Measurements from ENCODE around the gene STRN. TPM values are rescaled to one million over a fixed set of nuclear protein-coding genes. Genes with fewer than 3 reads are reported as not detected.

STRN gene
- total and polyA plus RNA-seq, 2 of the 13 experiments (the other 11 are each of a cell fraction or from before 2014, with no cell fraction given) = 10.4 to 19.3 TPM

DNA sequence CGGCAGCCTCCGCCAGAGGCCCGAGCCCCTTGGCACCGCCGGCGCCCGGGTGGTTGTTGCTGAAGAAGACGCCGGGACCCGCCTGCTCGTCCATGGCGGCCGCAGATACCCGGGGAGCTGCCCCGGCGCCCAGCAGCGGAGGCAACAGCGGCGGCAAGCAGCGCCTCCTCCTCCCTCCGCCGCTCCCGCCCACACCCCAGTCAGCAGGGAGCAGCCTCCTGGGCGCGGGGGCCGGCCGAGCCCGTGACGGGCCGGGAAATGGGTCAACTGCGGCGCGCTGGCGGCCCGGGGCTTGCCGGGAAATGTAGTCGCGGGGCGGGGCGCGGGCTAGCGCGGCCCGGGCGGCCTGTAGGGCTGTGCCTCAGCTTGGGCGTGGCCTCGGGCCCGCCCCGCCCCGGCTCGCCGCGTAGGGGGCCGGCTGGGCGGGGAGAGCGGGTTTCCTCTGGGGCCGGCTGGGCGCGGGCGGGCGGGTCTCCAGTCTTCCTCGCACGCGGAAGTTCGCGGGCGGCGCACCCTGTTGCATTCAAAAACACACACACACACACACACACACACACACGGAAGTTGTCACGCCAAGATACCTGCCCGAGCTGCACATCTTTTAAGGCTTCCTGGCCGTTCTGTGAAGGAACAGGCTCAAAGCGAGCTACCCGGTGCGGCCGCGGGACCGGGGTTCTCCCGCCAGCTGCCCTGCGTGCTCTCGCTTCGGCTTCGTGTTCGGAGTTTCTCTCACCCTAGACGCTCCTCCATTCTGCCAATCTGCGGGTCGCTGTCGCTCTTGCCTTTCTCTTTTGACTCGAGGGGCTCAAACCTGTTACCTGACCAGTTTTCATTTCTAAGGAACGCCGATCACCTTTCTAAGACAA lies at the start of gene STRN (continued):
- TF ChIP-seq, protein P1, sequence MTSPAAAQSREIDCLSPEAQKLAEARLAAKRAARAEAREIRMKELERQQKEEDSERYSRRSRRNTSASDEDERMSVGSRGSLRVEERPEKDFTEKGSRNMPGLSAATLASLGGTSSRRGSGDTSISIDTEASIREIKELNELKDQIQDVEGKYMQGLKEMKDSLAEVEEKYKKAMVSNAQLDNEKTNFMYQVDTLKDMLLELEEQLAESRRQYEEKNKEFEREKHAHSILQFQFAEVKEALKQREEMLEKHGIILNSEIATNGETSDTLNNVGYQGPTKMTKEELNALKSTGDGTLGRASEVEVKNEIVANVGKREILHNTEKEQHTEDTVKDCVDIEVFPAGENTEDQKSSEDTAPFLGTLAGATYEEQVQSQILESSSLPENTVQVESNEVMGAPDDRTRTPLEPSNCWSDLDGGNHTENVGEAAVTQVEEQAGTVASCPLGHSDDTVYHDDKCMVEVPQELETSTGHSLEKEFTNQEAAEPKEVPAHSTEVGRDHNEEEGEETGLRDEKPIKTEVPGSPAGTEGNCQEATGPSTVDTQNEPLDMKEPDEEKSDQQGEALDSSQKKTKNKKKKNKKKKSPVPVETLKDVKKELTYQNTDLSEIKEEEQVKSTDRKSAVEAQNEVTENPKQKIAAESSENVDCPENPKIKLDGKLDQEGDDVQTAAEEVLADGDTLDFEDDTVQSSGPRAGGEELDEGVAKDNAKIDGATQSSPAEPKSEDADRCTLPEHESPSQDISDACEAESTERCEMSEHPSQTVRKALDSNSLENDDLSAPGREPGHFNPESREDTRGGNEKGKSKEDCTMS (CRISPR knock-in tag; conservative IDR thresholded peaks at IDR 0.05) = no peak
- TF ChIP-seq ZNF441 (CRISPR knock-in tag; IDR thresholded peaks at IDR 0.05; ENCODE audit: borderline replicate concordance) (no peak), RELA (CRISPR knock-in tag; IDR thresholded peaks at IDR 0.05) (no peak), POGZ (CRISPR knock-in tag; IDR thresholded peaks at IDR 0.05) (peak; percentile 47), SPEN (CRISPR knock-in tag; IDR thresholded peaks at IDR 0.05; ENCODE audit: low read depth) (peak; percentile 78), IKZF4 (CRISPR knock-in tag; IDR thresholded peaks at IDR 0.05; ENCODE audit: borderline replicate concordance, low read depth, not compliant biosample characterization) (no peak), RNF2 (conservative IDR thresholded peaks at IDR 0.05; ENCODE audit: low read depth) (peak; percentile 83; the same call in 1 of the 2 replicates), CENPT (CRISPR knock-in tag; IDR thresholded peaks at IDR 0.05; ENCODE audit: low read depth) (peak; percentile 79; the same call in 1 of the 2 replicates), ZFX (CRISPR knock-in tag; IDR thresholded peaks at IDR 0.05; ENCODE audit: low read depth) (peak; percentile 94), ZEB1 (IDR thresholded peaks at IDR 0.05; ENCODE audit: insufficient replicate concordance, low read depth) (peak; percentile 61), NCOR1 (IDR thresholded peaks at IDR 0.05; ENCODE audit: borderline replicate concordance, low read length) (no peak), ZNF737 (CRISPR knock-in tag; IDR thresholded peaks at IDR 0.05; ENCODE audit: borderline replicate concordance) (no peak), ZSCAN30 (CRISPR knock-in tag; IDR thresholded peaks at IDR 0.05) (no peak), ZNF121 (CRISPR knock-in tag; IDR thresholded peaks at IDR 0.05) (no peak; the same call in 1 of the 2 replicates), ZNF768 (CRISPR knock-in tag; IDR thresholded peaks at IDR 0.05) (peak; percentile 66; the same call in 1 of the 2 replicates), ZNF652 (CRISPR knock-in tag; IDR thresholded peaks at IDR 0.05; ENCODE audit: borderline replicate concordance, low read depth) (no peak)
- TF ChIP-seq, protein P2, sequence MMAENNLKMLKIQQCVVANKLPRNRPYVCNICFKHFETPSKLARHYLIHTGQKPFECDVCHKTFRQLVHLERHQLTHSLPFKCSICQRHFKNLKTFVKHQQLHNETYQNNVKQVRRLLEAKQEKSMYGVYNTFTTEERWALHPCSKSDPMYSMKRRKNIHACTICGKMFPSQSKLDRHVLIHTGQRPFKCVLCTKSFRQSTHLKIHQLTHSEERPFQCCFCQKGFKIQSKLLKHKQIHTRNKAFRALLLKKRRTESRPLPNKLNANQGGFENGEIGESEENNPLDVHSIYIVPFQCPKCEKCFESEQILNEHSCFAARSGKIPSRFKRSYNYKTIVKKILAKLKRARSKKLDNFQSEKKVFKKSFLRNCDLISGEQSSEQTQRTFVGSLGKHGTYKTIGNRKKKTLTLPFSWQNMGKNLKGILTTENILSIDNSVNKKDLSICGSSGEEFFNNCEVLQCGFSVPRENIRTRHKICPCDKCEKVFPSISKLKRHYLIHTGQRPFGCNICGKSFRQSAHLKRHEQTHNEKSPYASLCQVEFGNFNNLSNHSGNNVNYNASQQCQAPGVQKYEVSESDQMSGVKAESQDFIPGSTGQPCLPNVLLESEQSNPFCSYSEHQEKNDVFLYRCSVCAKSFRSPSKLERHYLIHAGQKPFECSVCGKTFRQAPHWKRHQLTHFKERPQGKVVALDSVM (CRISPR knock-in tag; IDR thresholded peaks at IDR 0.05) = peak; percentile 72
- TF ChIP-seq, protein P3, sequence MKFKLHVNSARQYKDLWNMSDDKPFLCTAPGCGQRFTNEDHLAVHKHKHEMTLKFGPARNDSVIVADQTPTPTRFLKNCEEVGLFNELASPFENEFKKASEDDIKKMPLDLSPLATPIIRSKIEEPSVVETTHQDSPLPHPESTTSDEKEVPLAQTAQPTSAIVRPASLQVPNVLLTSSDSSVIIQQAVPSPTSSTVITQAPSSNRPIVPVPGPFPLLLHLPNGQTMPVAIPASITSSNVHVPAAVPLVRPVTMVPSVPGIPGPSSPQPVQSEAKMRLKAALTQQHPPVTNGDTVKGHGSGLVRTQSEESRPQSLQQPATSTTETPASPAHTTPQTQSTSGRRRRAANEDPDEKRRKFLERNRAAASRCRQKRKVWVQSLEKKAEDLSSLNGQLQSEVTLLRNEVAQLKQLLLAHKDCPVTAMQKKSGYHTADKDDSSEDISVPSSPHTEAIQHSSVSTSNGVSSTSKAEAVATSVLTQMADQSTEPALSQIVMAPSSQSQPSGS (CRISPR knock-in tag; IDR thresholded peaks at IDR 0.05) = peak; percentile 20; the same call in 1 of the 2 replicates
- TF ChIP-seq, protein P4, sequence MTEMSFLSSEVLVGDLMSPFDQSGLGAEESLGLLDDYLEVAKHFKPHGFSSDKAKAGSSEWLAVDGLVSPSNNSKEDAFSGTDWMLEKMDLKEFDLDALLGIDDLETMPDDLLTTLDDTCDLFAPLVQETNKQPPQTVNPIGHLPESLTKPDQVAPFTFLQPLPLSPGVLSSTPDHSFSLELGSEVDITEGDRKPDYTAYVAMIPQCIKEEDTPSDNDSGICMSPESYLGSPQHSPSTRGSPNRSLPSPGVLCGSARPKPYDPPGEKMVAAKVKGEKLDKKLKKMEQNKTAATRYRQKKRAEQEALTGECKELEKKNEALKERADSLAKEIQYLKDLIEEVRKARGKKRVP (CRISPR knock-in tag; IDR thresholded peaks at IDR 0.05) = peak in 1 of 2 experiments; percentile 70; a peak in 1 of 4 replicates
